HCEC 1CT (cell line): ENCODE results near the gene PNPLA7.
"Not testable (repeated sequence)": the region's sequence is repeated elsewhere in the genome, so short reads cannot be mapped to it uniquely, and the experiment has no call there.

Experiments used
- DNase-seq: peaks from one replicate; pipeline ENCODE4 v3.0.0-alpha.2; 2017

PNPLA7 gene

GRCh38 chr9:137550231-137550621 is at the start of gene PNPLA7:
Gene PNPLA7, minus strand, starts transcription at chr9:137550402. Its CDS starts 205 bp downstream, at chr9:137550197.
- peak; percentile 53 for DNase-seq

GRCh38 chr9:137598943-137599342 is 48.7 kb upstream of the PNPLA7 start:
- DNase-seq = no peak

GRCh38 chr9:137596577-137596976 is 46.4 kb upstream of the PNPLA7 start:
- not testable (repeated sequence) for DNase-seq

- no peak for DNase-seq
Observed at GRCh38 chr9:137593176-137593575, 43.0 kb upstream of the PNPLA7 start.

GRCh38 chr9:137592767-137593166 is 42.6 kb upstream of the PNPLA7 start:
- DNase-seq = no peak

- DNase-seq = peak; percentile 89
Observed at GRCh38 chr9:137590469-137591383, 40.5 kb upstream of the PNPLA7 start, which contains the start of gene ZMYND19. Gene ZMYND19, minus strand, starts transcription at chr9:137590512. Its CDS starts 249 bp downstream, at chr9:137590263.

GRCh38 chr9:137590123-137590468 is 39.9 kb upstream of the PNPLA7 start:
- DNase-seq = no peak

GRCh38 chr9:137589441-137590122 is 39.4 kb upstream of the PNPLA7 start:
- DNase-seq = no peak

GRCh38 chr9:137588891-137589290 is 38.7 kb upstream of the PNPLA7 start:
- no peak for DNase-seq

GRCh38 chr9:137588311-137588710 is 38.1 kb upstream of the PNPLA7 start:
- no peak for DNase-seq

GRCh38 chr9:137586854-137587253 is 36.7 kb upstream of the PNPLA7 start:
- no peak for DNase-seq

GRCh38 chr9:137583957-137584356 is 33.8 kb upstream of the PNPLA7 start:
- no peak for DNase-seq

- no peak for DNase-seq
Observed at GRCh38 chr9:137583347-137583746, 33.1 kb upstream of the PNPLA7 start.

GRCh38 chr9:137582286-137582860 is 32.2 kb upstream of the PNPLA7 start:
- no peak for DNase-seq

GRCh38 chr9:137581361-137582285 is 31.4 kb upstream of the PNPLA7 start:
- DNase-seq = no peak

- no peak for DNase-seq
Observed at GRCh38 chr9:137580954-137581322, 30.7 kb upstream of the PNPLA7 start.

GRCh38 chr9:137580209-137580953 is 30.2 kb upstream of the PNPLA7 start:
- no peak for DNase-seq

GRCh38 chr9:137579259-137579604 is 29.0 kb upstream of the PNPLA7 start:
- DNase-seq = no peak

- peak; percentile 92 for DNase-seq
Observed at GRCh38 chr9:137578518-137579258, 28.5 kb upstream of the PNPLA7 start, which contains the start of gene DPH7. Gene DPH7, minus strand, starts transcription at chr9:137578925. Its CDS starts 148 bp downstream, at chr9:137578777.

- no peak for DNase-seq
Observed at GRCh38 chr9:137575716-137576411, 25.7 kb upstream of the PNPLA7 start.

- DNase-seq = no peak
Observed at GRCh38 chr9:137575364-137575715, 25.1 kb upstream of the PNPLA7 start.
